ENCODE results near the gene FAM98C. TPM values are rescaled to one million over a fixed set of nuclear protein-coding genes. Genes with fewer than 3 reads are reported as not detected.

FAM98C gene
- total and polyA plus RNA-seq, 2 experiments from 2014 or later, result 9.9 to 20.2 TPM

DNA sequence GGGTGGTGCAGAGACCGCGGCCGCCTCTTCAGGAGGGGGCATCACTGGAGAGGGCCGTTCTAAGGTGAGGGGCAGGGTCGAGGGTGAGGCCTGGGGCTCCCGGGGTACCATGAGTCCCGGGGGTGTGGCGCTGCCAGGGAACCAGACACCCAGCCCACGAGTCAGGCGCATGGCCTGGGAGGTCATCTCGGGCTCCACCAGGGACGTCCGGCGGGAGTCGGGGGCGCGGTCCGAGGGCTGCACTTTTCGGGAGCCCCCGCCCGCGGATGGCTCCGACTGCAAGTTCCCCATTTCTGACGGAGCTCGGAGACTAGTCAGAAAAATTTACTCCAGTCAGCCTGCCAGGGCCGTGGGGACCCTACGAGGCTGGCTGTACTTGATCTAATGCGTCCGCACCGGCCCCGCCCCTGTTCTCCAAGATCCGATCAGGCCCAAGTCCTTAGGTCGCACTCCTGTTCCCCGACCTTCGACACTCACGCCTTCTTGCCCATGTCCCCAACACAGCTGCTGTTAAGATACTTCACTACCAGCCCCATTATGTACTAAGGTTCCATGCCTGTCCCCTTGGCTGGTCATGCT lies 15.8 kb upstream of the FAM98C start:
- 39% methylated on average over 28 of the region's 36 CpGs for WGBS (ENCODE audit: low lambda C conversion rate, missing lambda C conversion rate)
- Histone ChIP-seq H3K9me2 (replicated peaks; ENCODE audit: insufficient read depth) (no peaks in the 10 kb centered on the region), H3K4me1 (ENCODE audit: insufficient read depth) (peaks cover 12% of the 10 kb centered on the region), H3K27me3 (no peaks in the 10 kb centered on the region), H3K36me3 (replicated peaks; ENCODE audit: insufficient read depth, low read depth) (no peaks in the 10 kb centered on the region), H3K4me2 (peak overlapping the region; percentile 94), H3K4me3 (no peak overlapping the region), H4K20me1 (ENCODE audit: insufficient read depth, poor library complexity, severe bottlenecking) (no peaks in the 10 kb centered on the region), H2AFZ (no peak overlapping the region), H3K27ac (peak overlapping the region; percentile 84), H3K9me3 (ENCODE audit: low read depth) (no peaks in the 10 kb centered on the region), H3K79me2 (no peaks in the 10 kb centered on the region)
- TF ChIP-seq, protein P1, sequence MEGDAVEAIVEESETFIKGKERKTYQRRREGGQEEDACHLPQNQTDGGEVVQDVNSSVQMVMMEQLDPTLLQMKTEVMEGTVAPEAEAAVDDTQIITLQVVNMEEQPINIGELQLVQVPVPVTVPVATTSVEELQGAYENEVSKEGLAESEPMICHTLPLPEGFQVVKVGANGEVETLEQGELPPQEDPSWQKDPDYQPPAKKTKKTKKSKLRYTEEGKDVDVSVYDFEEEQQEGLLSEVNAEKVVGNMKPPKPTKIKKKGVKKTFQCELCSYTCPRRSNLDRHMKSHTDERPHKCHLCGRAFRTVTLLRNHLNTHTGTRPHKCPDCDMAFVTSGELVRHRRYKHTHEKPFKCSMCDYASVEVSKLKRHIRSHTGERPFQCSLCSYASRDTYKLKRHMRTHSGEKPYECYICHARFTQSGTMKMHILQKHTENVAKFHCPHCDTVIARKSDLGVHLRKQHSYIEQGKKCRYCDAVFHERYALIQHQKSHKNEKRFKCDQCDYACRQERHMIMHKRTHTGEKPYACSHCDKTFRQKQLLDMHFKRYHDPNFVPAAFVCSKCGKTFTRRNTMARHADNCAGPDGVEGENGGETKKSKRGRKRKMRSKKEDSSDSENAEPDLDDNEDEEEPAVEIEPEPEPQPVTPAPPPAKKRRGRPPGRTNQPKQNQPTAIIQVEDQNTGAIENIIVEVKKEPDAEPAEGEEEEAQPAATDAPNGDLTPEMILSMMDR (IDR thresholded peaks at IDR 0.05; ENCODE audit: poor library complexity), result no peak
- TF ChIP-seq EZH2phosphoT487 (IDR thresholded peaks at IDR 0.05; ENCODE audit: low read depth, severe bottlenecking, unreplicated experiment), result no peak
- peak; percentile 25 for DNase-seq (ENCODE audit: low spot score)

DNA sequence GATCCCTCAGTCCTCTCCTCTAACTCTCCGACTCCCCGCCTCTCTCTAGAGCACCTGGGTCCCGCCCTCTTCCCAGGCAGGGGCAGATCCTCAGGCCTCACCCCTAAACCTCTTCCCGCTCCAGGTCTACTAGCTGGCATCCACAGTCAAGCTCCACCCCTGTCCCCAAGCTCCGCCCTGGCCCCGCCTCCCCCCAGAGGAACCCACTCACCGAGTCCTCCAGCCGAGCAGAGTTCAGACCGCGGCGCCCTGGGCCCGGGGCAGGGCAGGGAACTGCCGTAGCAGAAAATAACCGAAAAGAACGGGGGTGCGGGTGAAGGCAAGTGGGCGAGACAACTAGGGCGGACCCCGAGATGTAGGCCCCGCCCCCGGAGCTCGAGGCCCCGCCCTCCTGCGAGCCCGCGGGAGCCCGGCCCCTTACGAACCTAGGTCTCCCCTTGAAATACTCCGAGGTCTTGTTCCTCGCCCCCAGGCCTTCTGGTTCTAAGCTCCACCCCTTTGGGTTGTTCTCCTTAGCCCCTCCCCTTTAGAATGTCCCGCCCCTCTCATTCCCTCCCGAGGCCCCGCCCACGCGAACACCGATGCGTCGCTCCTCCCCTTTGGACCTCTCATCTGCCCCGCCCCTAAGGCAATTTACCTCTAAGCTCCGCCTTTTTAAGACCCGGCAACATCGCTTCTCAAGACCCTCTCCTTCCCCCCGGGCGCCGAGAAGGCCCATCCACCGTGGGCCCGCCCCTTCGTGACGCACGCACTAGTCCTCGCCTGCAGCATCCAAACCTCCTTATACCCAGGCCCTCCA lies 15.1 kb upstream of the FAM98C start, which contains the start of gene GGN:
TSS of gene GGN (minus strand) at position 485 of the 799 bp plus-strand sequence. CDS start 773 bp downstream, outside the sequence.
- WGBS (ENCODE audit: low lambda C conversion rate, missing lambda C conversion rate), result 4% methylated on average over 28 of the region's 51 CpGs
- TF ChIP-seq EZH2phosphoT487 (IDR thresholded peaks at IDR 0.05; ENCODE audit: low read depth, severe bottlenecking, unreplicated experiment) (no peak), EZH2 (IDR thresholded peaks at IDR 0.05; ENCODE audit: borderline replicate concordance) (no peak)
- TF ChIP-seq, protein P1 (IDR thresholded peaks at IDR 0.05; ENCODE audit: poor library complexity), result no peak
- Histone ChIP-seq H4K20me1 (ENCODE audit: insufficient read depth, poor library complexity, severe bottlenecking) (no peaks in the 10 kb centered on the region), H2AFZ (peak within 1 kb of the TSS; percentile 70), H3K4me2 (peak within 1 kb of the TSS; percentile 94), H3K4me3 (peak within 1 kb of the TSS; percentile 77), H3K4me1 (ENCODE audit: insufficient read depth) (peaks cover 12% of the 10 kb centered on the region), H3K9me2 (replicated peaks; ENCODE audit: insufficient read depth) (no peaks in the 10 kb centered on the region), H3K36me3 (replicated peaks; ENCODE audit: insufficient read depth, low read depth) (no peaks in the 10 kb centered on the region), H3K27ac (peak within 1 kb of the TSS; percentile 84), H3K79me2 (no peaks in the 10 kb centered on the region), H3K9me3 (ENCODE audit: low read depth) (no peaks in the 10 kb centered on the region), H3K27me3 (no peaks in the 10 kb centered on the region)
- peak; percentile 95 for DNase-seq (ENCODE audit: low spot score)

DNA sequence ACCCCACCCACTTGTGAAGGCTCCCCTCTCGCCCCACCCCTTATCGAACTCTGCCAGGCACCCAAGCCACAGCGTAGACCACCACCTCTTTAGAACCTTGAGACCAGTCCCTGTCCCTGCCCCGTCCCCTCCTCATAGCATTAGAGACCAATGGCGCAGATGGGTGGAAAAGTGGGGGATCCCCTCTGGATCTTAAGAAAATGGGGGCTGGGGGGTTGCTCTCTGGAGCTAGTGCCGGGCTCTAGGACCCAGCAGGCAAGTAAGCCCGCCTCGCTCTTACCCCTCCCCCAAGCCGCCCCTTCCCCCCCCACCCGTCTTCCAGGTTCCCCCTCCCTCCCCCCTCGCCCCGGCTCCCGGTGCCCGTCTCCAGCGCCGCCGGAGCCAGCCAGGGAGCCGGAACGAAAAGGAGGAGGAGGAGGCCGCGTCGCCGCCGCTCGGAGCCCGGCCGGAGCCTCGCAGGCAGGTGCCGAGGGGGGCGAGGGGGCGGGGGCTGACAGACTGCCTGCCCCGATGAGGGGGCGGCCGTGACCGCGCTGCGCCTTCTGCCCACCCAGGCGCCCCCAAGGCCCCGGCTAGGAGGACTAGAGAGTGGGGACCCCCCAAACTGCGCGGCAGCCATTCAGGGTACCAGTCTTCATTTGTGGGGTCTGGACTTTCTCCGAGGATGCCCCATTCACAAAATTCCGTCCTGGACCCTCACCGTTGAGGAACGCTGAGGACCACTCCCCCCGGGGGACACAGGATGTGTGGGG lies 14.4 kb upstream of the FAM98C start, which contains the start of gene SPRED3:
TSS of gene SPRED3 (plus strand) at position 349 of the 752 bp plus-strand sequence. CDS start 1,606 bp downstream, outside the sequence.
- no peaks in the 10 kb centered on the region for H3K9me2 ChIP-seq (replicated peaks; ENCODE audit: insufficient read depth)
- H4K20me1 ChIP-seq (ENCODE audit: insufficient read depth, poor library complexity, severe bottlenecking), result no peaks in the 10 kb centered on the region
- TF ChIP-seq EZH2 (IDR thresholded peaks at IDR 0.05; ENCODE audit: borderline replicate concordance) (no peak), EZH2phosphoT487 (IDR thresholded peaks at IDR 0.05; ENCODE audit: low read depth, severe bottlenecking, unreplicated experiment) (no peak)
- H3K9me3 ChIP-seq (ENCODE audit: low read depth), result no peaks in the 10 kb centered on the region
- DNase-seq (ENCODE audit: low spot score), result peak; percentile 77
- peak within 1 kb of the TSS; percentile 70 for H2AFZ ChIP-seq
- H3K4me1 ChIP-seq (ENCODE audit: insufficient read depth), result peaks cover 12% of the 10 kb centered on the region
- H3K4me3 ChIP-seq, result peak within 1 kb of the TSS; percentile 77
- peak within 1 kb of the TSS; percentile 94 for H3K4me2 ChIP-seq
- 2% methylated on average over 13 of the region's 46 CpGs for WGBS (ENCODE audit: low lambda C conversion rate, missing lambda C conversion rate)
- no peaks in the 10 kb centered on the region for H3K27me3 ChIP-seq
- H3K27ac ChIP-seq, result peak within 1 kb of the TSS; percentile 84
- no peaks in the 10 kb centered on the region for H3K79me2 ChIP-seq
- no peaks in the 10 kb centered on the region for H3K36me3 ChIP-seq (replicated peaks; ENCODE audit: insufficient read depth, low read depth)
